C4-2B (cell line): Measurements from ENCODE around the gene PRDM1.

Experiments used
- CTCF ChIP-seq: fragments of 450-650 bp; conservative IDR thresholded peaks from 2 replicates; pipeline ENCODE4 v1.5.1; 2017; ENCODE audit warnings: mild to moderate bottlenecking
- ZFX ChIP-seq: fragments of 450-650 bp; IDR thresholded peaks from 2 replicates; pipeline ENCODE4 v1.6.1; 2017

- no peak for TF ChIP-seq CTCF
- no peak for TF ChIP-seq ZFX
Measured at GRCh38 chr6:106112433-106112832, 26.3 kb downstream of the PRDM1 start.
